Measurements from ENCODE around the gene ZNF699. TPM values are rescaled to one million over a fixed set of nuclear protein-coding genes. Genes with fewer than 3 reads are reported as not detected.

ZNF699 gene
- total RNA-seq, 1 experiment from 2014 or later: 5.5 TPM

GRCh38 chr19:9321338-9321737, 11.7 kb upstream of the ZNF699 start:
- CTCF ChIA-PET: no interaction called here
- TF ChIP-seq EZH2 (IDR thresholded peaks at IDR 0.05; ENCODE audit: borderline replicate concordance, low read depth, low read length, poor library complexity, severe bottlenecking) (no peak), CTCF (conservative IDR thresholded peaks at IDR 0.05; ENCODE audit: low read depth, low read length) (no peak)
- Histone ChIP-seq H3K36me3 (ENCODE audit: insufficient read depth, low read length, poor library complexity, severe bottlenecking) (peaks cover 8% of the 10 kb centered on the region), H3K27me3 (replicated peaks; ENCODE audit: insufficient read depth, low read depth, low read length, poor library complexity) (no peaks in the 10 kb centered on the region), H3K4me1 (ENCODE audit: insufficient read depth, low read length, poor library complexity, severe bottlenecking) (no peaks in the 10 kb centered on the region), H3K27ac (ENCODE audit: low read depth, low read length, poor library complexity, severe bottlenecking) (no peak overlapping the region), H3K9me3 (ENCODE audit: low read depth, low read length, poor library complexity, severe bottlenecking) (peaks cover 20% of the 10 kb centered on the region), H3K4me3 (ENCODE audit: low read depth, low read length, poor library complexity, severe bottlenecking) (no peak overlapping the region)
- POLR2A ChIA-PET (ENCODE audit: low non-redundant PET): interaction anchor here (0.6 kb wide), 1 partner anchor 15 kb away, joined by 4 read pairs; no protein-coding TSS in a partner anchor
- intact Hi-C loops (cut with micrococcal nuclease; ENCODE audit: unreplicated experiment): no loop called here
- DNase-seq (ENCODE audit: low spot score): no peak
- no TSS peak for BruUV-seq (replicated peaks)

- TF ChIP-seq CTCF (conservative IDR thresholded peaks at IDR 0.05; ENCODE audit: low read depth, low read length) (no peak), EZH2 (IDR thresholded peaks at IDR 0.05; ENCODE audit: borderline replicate concordance, low read depth, low read length, poor library complexity, severe bottlenecking) (no peak)
- H3K9me3 ChIP-seq (ENCODE audit: low read depth, low read length, poor library complexity, severe bottlenecking): no peaks in the 10 kb centered on the region
- POLR2A ChIA-PET (ENCODE audit: low non-redundant PET): no interaction called here
- H3K36me3 ChIP-seq (ENCODE audit: insufficient read depth, low read length, poor library complexity, severe bottlenecking): no peaks in the 10 kb centered on the region
- H3K27me3 ChIP-seq (replicated peaks; ENCODE audit: insufficient read depth, low read depth, low read length, poor library complexity): no peaks in the 10 kb centered on the region
- H3K27ac ChIP-seq (ENCODE audit: low read depth, low read length, poor library complexity, severe bottlenecking): no peak overlapping the region
- no TSS peak for BruUV-seq (replicated peaks)
- no peak overlapping the region for H3K4me3 ChIP-seq (ENCODE audit: low read depth, low read length, poor library complexity, severe bottlenecking)
- intact Hi-C loops (cut with micrococcal nuclease; ENCODE audit: unreplicated experiment): no loop called here
- CTCF ChIA-PET: no interaction called here
- no peak for DNase-seq (ENCODE audit: low spot score)
- H3K4me1 ChIP-seq (ENCODE audit: insufficient read depth, low read length, poor library complexity, severe bottlenecking): no peaks in the 10 kb centered on the region
These were observed 4.1 kb upstream of the ZNF699 start for GRCh38 chr19:9313756-9314155.

GRCh38 chr19:9309974-9310446, 372 bp upstream of the ZNF699 start:
- Histone ChIP-seq H3K27ac (ENCODE audit: low read depth, low read length, poor library complexity, severe bottlenecking) (peak overlapping the region; percentile 85), H3K4me1 (ENCODE audit: insufficient read depth, low read length, poor library complexity, severe bottlenecking) (peaks cover 6% of the 10 kb centered on the region), H3K36me3 (ENCODE audit: insufficient read depth, low read length, poor library complexity, severe bottlenecking) (no peaks in the 10 kb centered on the region), H3K4me3 (ENCODE audit: low read depth, low read length, poor library complexity, severe bottlenecking) (peak overlapping the region; percentile 89), H3K9me3 (ENCODE audit: low read depth, low read length, poor library complexity, severe bottlenecking) (no peaks in the 10 kb centered on the region), H3K27me3 (replicated peaks; ENCODE audit: insufficient read depth, low read depth, low read length, poor library complexity) (no peaks in the 10 kb centered on the region)
- no TSS peak for BruUV-seq (replicated peaks)
- no peak for TF ChIP-seq EZH2 (IDR thresholded peaks at IDR 0.05; ENCODE audit: borderline replicate concordance, low read depth, low read length, poor library complexity, severe bottlenecking)
- no peak for TF ChIP-seq CTCF (conservative IDR thresholded peaks at IDR 0.05; ENCODE audit: low read depth, low read length)
- ChIA-PET CTCF (no interaction called here), POLR2A (ENCODE audit: low non-redundant PET) (interaction anchor here (0.6 kb wide), 1 partner anchor 134 kb away, joined by 3 read pairs; no protein-coding TSS in a partner anchor)
- intact Hi-C loops (cut with micrococcal nuclease; ENCODE audit: unreplicated experiment): loop anchor here (2.0 kb wide), 1 partner anchor 487 kb away; no protein-coding TSS in a partner anchor
- peak; percentile 96 for DNase-seq (ENCODE audit: low spot score)
